RWPE2 (cell line): ENCODE data around the gene MTERF4.
"Not testable (repeated sequence)": the region's sequence is repeated elsewhere in the genome, so short reads cannot be mapped to it uniquely, and the experiment has no call there.

ENCODE experiments used
- ATAC-seq: fragments of 200-7000 bp; cut with Tn5 transposase; 3 replicates; pipeline ENCODE4 v1.9.1; 2021; ENCODE audit warnings: low read depth
- DNase-seq: peaks from one replicate; pipeline ENCODE4 v3.0.0-alpha.2; 2020; ENCODE audit warnings: low spot score
- H3K27ac ChIP-seq: fragments of 450-650 bp; 2 replicates; pipeline ENCODE4 v1.5.1; 2017; ENCODE audit warnings: mild to moderate bottlenecking; ENCODE audit not compliant: poor library complexity, severe bottlenecking
- H3K27me3 ChIP-seq: fragments of 250-450 bp; sonication (Bioruptor Pico); 2 replicates; pipeline ENCODE4 v1.5.1; 2021; ENCODE audit warnings: mild to moderate bottlenecking, moderate library complexity; ENCODE audit not compliant: insufficient read depth, poor library complexity, severe bottlenecking
- H3K36me3 ChIP-seq: fragments of 250-450 bp; sonication (Bioruptor Pico); 2 replicates; pipeline ENCODE4 v1.5.1; 2020; ENCODE audit warnings: low read depth, mild to moderate bottlenecking, moderate library complexity
- H3K4me1 ChIP-seq: fragments of 250-450 bp; sonication (Bioruptor Pico); 2 replicates; pipeline ENCODE4 v1.5.1; 2021; ENCODE audit warnings: mild to moderate bottlenecking, moderate library complexity; ENCODE audit not compliant: insufficient read depth, poor library complexity, severe bottlenecking
- H3K4me3 ChIP-seq: fragments of 250-450 bp; sonication (Bioruptor Pico); 2 replicates; pipeline ENCODE4 v1.5.1; 2021; ENCODE audit warnings: mild to moderate bottlenecking, moderate library complexity; ENCODE audit not compliant: severe bottlenecking
- H3K9me3 ChIP-seq: fragments of 250-450 bp; sonication (Bioruptor Pico); 2 replicates; pipeline ENCODE4 v1.5.1; 2021; ENCODE audit warnings: mild to moderate bottlenecking, moderate library complexity; ENCODE audit not compliant: severe bottlenecking
- CTCF ChIP-seq: fragments of 450-650 bp; IDR thresholded peaks from one replicate; pipeline ENCODE4 v1.5.1; 2017; ENCODE audit warnings: mild to moderate bottlenecking, moderate library complexity; ENCODE audit not compliant: poor library complexity, severe bottlenecking

MTERF4 gene

DNA sequence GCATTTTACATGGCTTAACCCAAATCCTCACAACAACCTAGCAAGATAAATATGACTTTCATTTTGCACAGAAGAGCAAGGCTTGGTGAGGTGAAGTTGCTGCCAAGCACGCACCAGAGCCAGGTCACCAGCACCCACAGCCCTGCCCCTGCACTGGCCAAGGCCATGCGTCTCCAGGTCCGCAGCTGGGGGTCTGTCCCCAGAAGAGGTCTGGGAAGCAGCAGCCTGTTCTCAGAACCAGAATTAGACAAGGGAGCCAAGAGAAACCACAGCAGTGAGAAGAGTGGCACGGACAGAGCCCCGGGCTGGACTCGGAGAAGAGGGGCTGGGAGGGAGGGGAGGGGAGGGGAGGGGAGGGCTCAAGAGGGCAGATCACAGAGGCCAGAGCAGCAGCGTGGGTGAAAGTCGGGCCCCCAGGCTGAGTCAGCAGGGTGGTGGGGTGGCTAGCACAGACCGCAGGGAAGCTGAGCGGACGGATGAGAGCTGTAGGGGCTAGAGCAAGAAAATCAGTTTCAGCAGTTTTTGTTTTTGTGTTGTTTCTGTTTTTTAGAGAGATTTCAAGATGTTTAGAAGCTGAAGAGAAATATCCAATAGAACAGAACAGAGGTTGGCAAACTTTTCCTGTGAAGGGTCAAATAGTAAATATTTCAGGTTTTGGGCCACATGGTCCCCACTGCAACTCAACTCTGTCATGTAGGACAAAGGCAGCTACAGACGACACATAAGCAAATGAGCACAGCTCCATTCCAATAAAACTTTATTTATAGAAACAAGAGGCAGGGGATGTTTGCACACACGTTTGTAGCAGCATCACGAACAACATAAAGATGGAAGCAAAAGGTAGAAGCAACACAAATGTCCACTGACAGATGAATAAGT, 7.4 kb upstream of the MTERF4 start:
- Histone ChIP-seq H3K27me3 (no peaks in the 10 kb centered on the region), H3K9me3 (no peaks in the 10 kb centered on the region), H3K27ac (no peak overlapping the region), H3K36me3 (peaks cover 7% of the 10 kb centered on the region; the same call in 1 of the 2 replicates), H3K4me1 (no peaks in the 10 kb centered on the region), H3K4me3 (no peak overlapping the region)
- DNase-seq (no peak), ATAC-seq (no peak)
- no peak for TF ChIP-seq CTCF

DNA sequence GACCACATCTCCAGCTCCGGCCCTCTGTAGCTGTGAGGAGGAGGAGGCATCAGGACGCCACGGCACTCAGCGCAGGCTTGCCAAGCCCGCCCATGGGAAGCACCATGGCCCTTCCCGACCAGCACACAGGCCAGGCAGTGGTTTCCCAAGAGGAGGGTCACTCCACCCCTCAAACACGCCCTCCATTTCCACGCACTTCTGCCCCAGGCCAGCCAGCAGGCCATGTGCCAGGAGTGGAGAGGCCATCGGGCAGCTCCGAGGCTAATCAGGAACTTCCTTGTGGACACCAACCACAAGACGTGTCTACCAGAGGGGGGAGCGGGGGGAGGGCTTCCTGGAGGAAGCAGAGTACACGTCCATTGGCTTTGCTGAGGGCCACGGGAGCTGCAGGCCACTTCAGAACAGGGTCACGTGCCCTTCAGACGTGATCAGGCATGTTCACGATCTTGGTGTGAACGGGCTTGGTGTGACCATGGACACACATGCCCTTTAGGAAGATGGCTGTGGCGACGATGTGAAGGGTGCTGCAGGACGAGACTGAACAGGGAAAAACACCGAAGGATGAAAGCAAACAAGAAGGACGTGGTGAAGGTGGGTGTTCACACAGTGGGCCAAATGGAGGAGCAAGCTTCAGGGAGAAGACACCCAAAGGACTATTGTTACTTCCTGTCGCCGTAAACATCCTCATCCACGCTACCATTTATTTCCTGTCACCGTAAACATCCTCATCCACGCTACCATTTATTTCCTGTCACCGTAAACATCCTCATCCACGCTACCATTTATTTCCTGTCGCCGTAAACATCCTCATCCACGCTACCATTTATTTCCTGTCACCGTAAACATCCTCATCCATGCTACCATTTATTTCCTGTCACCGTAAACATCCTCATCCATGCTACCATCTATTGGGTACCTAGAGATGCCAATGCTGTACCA, 6.5 kb upstream of the MTERF4 start:
- H3K36me3 ChIP-seq = peaks cover 5% of the 10 kb centered on the region; the same call in 1 of the 2 replicates
- DNase-seq = no peak
- no peak overlapping the region for H3K4me3 ChIP-seq
- H3K9me3 ChIP-seq = no peaks in the 10 kb centered on the region
- H3K4me1 ChIP-seq = no peaks in the 10 kb centered on the region
- TF ChIP-seq CTCF = no peak
- H3K27me3 ChIP-seq = no peaks in the 10 kb centered on the region
- no peak overlapping the region for H3K27ac ChIP-seq
- no peak for ATAC-seq

GRCh38 chr2:241107031-241107783, 5.1 kb upstream of the MTERF4 start:
- no peaks in the 10 kb centered on the region for H3K36me3 ChIP-seq
- ATAC-seq (no peak), DNase-seq (no peak)
- H3K27ac ChIP-seq = no peak overlapping the region
- no peak overlapping the region for H3K4me3 ChIP-seq
- TF ChIP-seq CTCF = no peak
- H3K4me1 ChIP-seq = peaks cover 4% of the 10 kb centered on the region
- H3K9me3 ChIP-seq = no peaks in the 10 kb centered on the region
- no peaks in the 10 kb centered on the region for H3K27me3 ChIP-seq

DNA sequence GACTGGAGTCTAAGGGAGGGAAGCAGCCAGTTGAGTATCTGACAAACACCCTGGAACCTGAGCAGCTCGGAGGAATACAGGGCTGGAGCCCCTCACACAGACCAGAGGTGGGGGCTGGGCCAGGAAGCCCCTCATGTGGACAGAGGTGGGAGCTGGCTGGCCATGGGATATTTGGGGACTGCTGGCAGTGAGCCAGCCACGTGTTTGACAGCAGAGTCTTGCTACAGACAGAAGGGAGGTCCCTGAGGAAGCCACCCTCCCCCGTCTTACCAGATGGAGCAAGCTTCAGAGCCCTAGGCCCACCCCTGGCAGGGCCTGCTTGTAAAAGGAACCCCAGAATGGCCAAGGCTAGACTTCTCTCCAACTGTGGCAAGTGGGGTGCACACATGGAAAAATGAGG, 3.6 kb upstream of the MTERF4 start:
- Histone ChIP-seq H3K4me1 (peaks cover 4% of the 10 kb centered on the region), H3K4me3 (no peak overlapping the region), H3K36me3 (peaks cover 4% of the 10 kb centered on the region), H3K9me3 (no peaks in the 10 kb centered on the region), H3K27me3 (no peaks in the 10 kb centered on the region), H3K27ac (no peak overlapping the region)
- ATAC-seq = no peak
- no peak for DNase-seq
- no peak for TF ChIP-seq CTCF

- not testable (repeated sequence) for H3K27me3 ChIP-seq, ATAC-seq, H3K9me3 ChIP-seq, H3K27ac ChIP-seq, H3K4me3 ChIP-seq, H3K4me1 ChIP-seq, DNase-seq
- peaks cover 14% of the 10 kb centered on the region for H3K36me3 ChIP-seq
Measured at GRCh38 chr2:241104611-241105010, 2.5 kb upstream of the MTERF4 start.
